HL-60/S4 treated with retinoic acid at 250 ng/mL for 4 days and 3 days (cell line): ENCODE measurements around the gene MMS22L.
"Not testable (repeated sequence)": the region's sequence is repeated elsewhere in the genome, so short reads cannot be mapped to it uniquely, and the experiment has no call there.

Experiments used
- in situ Hi-C: fragments of 300-500 bp; cut with MboI; formaldehyde crosslinking; loops from 2 replicates; pipeline ENCODE4 v1.7.0; 2022; ENCODE audit warnings: low sequenced_read_pairs

MMS22L gene

DNA sequence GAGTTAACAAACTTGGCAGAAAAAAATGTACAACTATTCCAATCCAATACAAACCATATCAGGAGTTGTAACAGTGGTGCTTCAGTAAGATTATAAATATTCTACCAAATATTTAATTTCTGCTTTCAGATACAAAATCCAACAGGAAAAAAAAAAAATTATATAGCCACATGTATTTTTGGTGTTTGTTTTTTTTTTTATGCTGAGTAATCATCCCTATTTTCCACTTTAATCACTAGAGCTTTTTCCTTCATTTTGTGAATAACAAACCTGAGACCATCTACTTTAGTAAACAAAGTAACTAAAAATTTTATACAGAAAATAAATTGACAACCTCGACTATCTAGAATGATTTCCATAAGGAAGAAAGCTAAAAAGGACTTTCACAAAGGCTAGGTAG is 36.2 kb downstream of the MMS22L start:
- in situ Hi-C loops: no loop called here

DNA sequence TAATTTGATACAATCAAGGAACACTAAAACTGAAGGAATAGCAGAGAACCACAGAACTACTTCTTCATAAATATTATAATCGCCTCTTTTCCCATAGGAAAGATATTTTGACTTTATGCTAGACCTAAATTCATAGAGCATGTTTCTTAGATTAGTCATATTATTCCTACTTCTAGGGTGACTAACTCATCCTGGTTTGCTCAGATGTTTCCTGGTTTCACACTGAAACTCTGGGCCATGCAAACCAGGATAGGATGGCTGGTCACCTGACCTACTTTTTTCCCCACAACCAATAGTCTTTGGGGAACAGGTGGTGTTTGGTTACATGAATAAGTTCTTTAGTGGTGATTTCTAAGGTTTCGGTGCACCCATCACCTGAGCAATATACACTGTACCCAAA is 42.8 kb downstream of the MMS22L start:
- in situ Hi-C loops: no loop called here

DNA sequence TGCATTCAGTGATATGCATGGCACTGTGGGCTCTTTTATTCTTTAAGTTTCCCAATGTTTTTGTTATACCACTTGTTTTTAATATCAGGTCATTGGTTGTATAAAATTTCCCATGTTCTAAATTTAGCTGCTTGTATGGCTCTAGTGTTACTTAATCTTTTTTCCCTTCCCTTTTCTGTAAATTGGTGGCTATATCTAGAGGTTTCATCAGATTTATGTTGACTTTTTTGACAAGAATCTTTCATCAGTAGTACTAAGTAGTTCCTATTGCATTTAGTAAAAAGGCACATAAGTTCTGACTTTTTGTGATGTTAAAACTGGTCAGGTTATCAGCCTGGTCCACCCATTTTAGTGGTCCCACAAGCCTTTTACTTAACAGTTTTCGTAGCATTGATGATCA is 51.1 kb downstream of the MMS22L start:
- in situ Hi-C loops: no loop called here

DNA sequence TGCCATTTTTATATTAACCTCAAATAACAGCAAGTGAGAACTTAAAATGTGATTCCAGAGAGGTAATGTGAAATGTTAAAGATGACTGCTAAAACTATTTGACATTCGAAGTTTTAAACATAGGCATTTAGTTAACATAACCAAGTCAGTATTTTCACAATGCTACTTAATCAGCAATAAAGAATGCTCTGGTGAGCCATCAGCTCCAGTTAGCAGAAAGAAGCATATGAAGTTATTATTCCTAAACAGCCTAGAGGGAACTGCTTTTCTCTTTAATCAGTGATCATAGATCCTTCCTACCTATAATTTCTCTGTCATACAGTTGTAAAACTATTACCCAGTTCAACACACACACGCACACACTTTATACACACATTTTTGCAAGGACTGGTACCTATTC is 60.1 kb downstream of the MMS22L start:
- in situ Hi-C loops: no loop called here

DNA sequence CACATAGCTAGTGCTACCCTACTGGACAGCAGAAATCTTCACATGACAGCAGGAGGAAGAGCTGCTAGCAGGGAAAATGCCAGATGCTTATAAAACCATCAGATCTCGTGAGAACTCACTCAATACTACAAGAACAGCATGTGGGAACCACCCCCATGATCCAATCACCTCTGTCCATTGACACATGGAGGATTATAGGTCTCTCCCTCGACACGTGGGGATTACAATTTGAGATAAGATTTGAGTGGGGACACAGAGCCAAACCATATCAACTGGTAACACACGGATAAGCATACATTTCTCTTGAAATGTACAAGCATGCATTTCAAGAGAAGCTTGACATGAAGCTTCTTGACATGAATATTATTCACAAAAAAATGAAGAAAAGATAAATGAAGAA is 64.1 kb downstream of the MMS22L start:
- in situ Hi-C loops: no loop called here

DNA sequence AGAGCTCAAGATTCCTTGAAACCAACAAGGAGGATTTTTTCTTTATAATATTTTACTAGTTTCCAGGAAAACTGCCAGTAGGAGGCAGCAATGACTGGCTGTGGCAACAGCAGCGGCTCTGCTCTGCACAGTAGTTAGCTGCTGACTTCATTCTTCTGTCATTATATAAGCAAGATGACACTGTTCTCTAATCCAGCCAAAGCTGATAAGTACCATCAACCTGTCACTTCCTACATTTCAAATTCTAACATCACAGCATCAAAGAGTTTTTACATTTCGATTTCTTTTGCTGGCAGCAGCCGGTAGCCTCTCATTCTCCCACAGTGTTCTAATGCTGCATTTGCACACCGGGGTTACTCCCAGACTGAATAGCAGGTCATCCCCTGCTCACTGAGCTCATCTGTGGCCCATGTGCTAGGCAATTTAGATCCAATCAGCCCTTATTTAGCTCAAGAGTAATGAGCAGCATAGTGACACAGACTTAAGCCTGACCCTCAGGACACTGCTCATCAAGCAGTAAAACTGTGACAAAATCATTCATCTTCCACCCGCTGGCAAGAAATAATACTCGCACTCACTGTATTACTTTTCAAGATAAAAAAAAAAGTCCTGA is 67.8 kb downstream of the MMS22L start:
- in situ Hi-C loops: no loop called here

DNA sequence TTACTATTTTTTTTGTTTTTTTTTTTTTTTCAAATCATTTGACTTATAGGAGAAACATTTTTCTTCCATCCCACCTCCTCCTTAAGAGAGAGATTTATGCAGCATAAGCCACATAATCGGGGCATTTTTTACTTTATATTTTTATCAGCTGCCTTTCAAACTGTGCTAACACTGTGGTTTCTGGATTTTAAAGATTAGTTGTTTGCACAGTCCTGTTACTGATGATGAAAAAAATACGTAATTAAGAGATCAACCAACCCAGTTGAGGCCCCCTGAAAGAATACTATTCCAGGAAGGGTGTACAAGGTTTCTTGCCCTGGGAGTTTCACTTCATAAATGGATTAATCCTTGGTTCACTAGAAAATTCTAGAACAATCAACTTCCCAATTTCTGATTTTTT is 68.3 kb downstream of the MMS22L start:
- in situ Hi-C loops: no loop called here

DNA sequence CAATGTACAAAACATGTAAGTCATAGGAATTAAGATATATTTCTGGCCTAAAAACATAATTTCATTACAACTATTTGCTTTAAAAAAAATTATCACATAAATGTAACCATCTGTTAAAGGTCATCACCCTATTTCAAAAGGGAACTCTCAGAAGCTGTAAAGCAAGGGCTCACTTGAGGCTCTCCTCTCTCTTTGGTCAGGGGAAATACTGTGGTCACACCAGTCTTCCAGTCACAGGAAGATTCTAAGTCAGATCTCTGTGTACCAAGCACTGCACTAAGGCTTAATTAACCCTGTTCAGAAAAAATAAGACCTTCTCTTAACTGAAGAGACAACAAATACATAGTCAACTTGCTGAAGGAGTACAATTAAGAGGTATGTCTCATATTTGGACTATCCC is 75.6 kb downstream of the MMS22L start:
- in situ Hi-C loops: no loop called here

DNA sequence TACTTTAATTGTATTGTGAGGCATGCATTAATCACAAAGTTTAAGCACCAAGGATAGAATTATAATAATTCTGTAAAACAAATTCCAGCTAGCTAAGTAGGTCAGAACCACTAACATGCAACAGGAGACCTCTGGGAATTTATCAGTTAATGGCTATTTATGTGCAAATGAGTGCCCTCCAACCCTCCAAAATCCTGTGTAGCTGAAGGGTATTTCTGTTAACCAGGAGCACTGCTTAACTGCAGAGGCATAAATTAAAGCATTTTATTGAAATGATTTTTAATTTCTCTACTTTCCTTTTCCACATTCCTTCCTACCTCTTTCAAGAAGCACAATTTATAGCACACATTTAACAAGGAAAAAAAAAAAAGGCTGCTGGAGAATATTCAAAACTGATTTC is 77.0 kb downstream of the MMS22L start:
- in situ Hi-C loops: no loop called here

DNA sequence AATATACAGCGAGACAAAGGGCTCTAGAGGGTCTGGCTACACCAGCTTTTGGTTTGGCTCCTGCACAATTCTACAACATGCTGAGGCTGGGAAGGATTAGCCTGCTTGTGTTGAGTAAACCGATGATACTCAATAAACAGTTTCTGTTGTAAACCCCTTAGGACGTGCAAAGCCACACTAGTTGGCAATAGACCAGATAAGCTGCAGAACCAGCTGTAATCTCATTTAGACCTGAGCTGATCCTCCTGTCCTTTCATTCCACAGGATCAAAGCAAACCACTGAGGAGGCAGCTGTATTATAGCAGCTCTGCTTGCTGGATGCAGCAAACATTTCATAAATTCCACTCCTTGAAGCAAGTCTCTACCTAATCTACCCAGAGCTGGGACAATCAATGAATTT is 79.7 kb downstream of the MMS22L start:
- in situ Hi-C loops: no loop called here

DNA sequence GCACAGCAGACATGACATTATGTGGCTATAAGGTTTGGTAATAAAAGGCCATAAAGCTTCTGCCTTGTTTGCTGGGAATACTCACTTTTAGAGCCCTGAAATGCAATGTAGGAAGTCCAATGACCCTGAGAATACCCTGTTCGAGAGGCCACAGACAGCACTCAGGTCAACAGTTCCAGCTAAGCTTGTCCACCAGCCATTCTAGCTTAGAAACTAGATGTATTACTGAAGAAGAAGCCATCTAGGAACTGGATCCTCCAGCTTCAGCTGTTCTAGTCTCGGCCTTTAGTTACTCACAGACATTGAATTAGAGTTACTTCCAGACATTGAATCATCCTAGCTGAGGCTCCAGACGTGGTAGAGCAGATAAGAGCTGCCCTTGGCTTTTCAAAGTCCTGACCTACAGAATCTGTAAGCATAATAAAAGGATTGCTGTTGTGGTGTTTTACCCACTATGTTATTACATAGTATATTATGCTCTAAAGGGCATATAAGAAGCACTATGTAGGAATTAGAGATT is 84.9 kb downstream of the MMS22L start:
- in situ Hi-C loops: loop anchor here (25.0 kb wide), 1 partner anchor 189 kb away; no protein-coding TSS in a partner anchor

DNA sequence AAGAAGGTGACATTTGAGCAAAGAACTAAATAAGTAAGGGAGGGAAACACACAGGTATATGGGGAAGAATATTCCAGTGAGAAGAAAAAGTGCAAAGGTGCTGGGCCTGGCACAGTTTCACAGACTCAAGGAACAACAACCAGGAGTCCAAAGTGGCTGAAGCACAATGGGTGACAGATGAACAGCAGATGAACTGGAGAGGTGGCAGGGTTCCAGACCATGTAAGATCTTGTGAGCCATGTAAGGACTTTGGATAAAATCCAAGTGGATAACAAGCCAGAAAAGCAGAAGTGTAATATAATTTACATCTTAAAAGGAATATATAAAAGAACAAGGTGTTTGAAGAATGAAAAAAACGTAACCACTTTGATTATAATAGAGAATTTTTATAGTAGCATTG is 87.9 kb downstream of the MMS22L start:
- in situ Hi-C loops: loop anchor here (25.0 kb wide), 1 partner anchor 192 kb away; no protein-coding TSS in a partner anchor

DNA sequence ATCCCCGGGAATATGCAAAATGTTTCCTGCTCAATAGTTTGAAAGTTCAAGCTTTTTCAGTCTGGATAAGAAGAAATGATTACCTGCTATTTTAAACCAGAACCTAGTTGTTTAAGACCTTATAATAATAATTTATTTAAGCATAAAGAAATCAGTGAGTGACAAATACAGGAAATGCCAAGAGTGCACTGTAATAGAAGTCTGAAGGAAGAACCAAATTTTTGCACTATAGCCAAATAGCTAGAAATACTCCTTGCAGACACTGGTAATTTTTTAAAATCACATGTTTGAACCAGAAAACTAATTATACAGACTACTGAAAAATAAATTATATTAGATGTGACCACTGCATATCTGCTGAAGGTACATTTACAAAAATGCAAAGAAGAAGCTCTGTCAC is 93.2 kb downstream of the MMS22L start:
- in situ Hi-C loops: loop anchor here (25.0 kb wide), 1 partner anchor 198 kb away; no protein-coding TSS in a partner anchor

DNA sequence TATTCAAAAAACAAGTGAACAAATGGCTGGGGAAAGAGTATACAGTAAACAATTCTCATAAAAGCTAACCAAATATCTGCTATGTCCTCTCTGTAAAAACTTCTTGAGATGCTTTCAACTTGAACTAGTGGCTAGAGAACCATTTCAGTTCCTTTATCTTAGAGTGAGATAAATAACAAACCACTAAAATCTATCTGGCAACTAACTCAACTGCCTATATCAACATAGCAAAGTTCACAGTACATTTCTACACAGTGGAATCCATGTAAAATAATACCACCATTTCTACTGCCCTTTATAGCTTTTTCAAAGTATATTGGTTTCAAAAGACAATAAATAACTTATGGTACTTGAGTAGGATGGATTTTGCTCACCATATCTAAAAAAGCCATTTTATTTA is 95.1 kb downstream of the MMS22L start:
- in situ Hi-C loops: loop anchor here (25.0 kb wide), 1 partner anchor 199 kb away; no protein-coding TSS in a partner anchor

DNA sequence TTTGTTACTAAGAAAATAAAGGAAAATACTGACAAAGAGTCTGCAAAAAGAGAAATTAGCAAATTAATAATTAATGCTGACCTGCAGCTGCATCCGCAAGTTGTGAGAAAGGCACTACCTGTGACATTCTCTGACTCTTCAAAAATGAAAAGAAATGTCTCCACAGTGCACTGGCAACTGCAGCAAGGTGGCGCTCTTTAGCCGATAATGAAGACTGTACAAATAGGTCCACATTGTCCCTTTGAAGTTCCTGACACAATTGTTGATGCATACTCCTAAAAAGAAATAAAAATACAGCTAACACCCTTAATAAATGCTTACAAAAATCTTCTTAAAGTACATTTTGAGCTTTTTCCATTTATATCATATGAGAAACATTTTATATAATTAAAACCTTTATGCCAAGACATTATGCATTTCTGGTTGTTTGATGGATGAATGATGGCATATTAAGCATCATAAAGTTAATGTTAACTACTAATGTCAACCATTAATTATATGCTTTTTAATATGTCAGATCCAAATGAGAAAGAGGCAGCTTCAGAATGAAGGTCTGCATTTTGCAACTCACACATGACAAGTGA is 96.5 kb downstream of the MMS22L start:
- in situ Hi-C loops: loop anchor here (25.0 kb wide), 1 partner anchor 201 kb away; no protein-coding TSS in a partner anchor

DNA sequence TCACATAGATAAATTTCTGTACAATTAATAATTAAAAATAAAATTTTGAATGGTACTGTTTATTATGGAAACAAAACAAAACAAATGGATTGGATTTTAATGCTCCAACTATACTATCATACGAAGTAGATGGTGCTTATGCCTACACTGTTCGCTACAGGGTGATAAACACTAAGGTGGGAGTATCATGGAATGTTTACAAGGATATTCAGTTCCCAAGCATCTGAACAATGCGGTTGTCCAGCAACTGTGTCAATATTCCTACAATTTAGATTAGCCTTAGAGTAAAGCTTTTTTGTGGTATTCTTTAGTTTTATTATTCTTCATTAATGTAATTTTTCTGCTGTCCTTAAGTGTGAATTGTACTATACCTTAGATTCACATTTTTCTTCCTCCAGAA is 105.1 kb downstream of the MMS22L start:
- in situ Hi-C loops: loop anchor here (25.0 kb wide), 1 partner anchor 209 kb away; no protein-coding TSS in a partner anchor

DNA sequence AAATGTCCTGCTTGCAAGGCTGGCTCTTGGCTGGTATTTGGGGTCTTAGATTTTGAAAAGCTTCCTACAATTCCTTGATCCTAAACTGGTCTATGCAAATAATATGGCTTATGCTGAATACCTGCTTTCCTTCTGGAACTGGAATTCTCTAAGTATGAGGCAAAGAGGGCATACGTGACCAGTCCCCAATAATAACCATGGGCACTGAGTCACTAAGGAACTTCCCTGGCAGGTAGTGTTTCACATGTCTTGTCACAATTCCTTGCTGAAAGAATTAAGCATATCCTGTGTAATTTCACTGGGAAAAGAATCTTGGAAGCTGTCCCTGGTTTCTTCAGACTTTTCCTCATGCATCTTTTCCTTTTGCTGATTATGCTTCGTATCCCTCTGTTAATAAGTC is 106.5 kb downstream of the MMS22L start:
- in situ Hi-C loops: loop anchor here (25.0 kb wide), 1 partner anchor 211 kb away; no protein-coding TSS in a partner anchor

DNA sequence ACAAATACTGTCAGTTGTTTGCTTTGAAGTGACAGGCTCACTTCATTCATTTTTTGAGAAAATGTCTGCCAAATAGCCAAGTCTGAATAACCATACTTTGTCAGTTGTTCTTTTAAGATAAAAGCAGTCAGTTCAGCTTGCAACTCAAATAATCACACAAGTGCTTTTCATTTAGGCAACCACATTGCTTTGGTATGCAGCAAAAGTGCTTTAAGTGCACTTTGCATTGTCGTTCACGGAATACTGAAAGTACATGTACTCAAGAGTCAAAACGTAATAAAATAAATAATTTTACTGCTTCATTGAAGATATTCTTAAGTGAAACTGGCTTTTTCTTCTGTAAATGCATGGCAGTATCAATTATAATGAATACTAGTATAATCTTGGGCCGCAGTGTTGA is 107.2 kb downstream of the MMS22L start:
- in situ Hi-C loops: loop anchor here (25.0 kb wide), 1 partner anchor 211 kb away; no protein-coding TSS in a partner anchor

DNA sequence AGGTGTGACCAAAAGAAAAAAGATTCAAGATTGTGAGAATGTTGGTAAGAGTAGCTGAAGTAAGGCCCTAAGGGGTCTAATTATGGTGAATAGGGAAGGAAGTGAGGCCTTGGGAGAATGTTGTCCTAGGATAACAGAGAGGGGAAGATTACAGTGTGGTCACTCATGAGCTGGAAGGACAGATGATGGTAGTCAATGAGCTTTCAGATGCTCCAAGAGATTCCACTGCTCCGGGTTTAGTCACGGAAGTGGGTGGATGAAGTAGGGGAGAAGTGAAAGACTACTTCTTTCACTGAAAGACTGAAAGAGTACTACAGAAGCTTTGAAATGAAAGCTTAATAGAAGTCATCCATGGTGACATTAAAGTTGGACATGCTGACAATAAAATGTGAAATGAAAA is 108.5 kb downstream of the MMS22L start:
- in situ Hi-C loops: no loop called here

DNA sequence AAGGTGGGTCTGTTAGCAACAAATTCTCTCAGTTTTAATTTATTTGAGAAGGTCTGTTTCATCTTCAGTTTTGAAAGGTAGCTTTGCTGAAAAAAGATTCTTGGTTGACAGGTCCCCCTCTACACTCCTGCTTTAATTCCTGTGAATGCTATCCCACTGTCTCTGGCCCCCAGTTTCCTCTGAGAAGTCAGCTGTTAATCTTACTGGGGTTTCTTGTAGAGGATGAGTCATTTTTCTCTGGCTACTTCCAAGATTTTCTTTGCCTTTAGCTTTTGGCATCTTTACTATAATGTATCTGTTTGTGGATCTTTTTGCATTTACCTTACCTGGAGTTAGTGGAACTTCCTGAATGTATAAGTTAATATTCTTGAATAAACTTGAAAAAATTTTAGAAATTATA is 122.7 kb downstream of the MMS22L start:
- in situ Hi-C loops: no loop called here

DNA sequence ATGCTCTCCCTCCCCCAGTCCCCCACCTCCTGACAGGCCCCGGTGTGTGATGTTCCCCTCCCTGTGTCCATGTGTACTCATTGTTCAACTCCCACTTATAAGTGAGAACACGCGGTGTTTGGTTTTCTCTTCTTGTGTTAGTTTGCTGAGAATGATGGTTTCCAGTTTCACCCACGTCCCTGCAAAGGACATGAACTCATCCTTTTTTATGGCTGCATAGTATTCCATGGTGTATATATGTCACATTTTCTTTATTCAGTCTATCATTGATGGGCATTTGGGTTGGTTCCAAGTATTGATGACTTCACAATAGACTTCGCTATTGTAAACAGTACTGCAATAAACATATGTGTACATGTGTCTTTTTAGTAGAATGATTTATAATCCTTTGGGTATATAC is 127.6 kb downstream of the MMS22L start:
- in situ Hi-C loops: not testable (repeated sequence)

DNA sequence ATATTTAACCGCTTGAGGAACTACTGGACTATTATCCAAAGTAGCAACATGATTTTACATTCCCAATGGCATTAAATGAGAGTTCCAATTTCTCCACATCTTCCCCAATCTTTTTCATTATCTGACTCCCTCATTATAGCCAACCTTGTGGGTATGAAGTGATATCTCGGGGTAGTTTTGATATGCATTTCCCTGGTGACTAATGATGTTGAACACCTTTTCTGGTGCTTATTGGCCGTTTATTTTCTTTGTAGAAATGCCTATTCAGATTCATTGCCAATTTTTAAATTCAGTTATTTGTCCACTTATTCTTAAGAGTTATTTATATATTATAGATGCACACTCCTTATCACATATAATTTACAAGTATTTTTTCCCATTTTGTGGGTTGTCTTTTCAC is 129.0 kb downstream of the MMS22L start:
- in situ Hi-C loops: no loop called here
